ENCODE results near the gene SLCO2B1.
"Not testable (repeated sequence)": the region's sequence is repeated elsewhere in the genome, so short reads cannot be mapped to it uniquely, and the experiment has no call there.

The SLCO2B1 gene, protein sequence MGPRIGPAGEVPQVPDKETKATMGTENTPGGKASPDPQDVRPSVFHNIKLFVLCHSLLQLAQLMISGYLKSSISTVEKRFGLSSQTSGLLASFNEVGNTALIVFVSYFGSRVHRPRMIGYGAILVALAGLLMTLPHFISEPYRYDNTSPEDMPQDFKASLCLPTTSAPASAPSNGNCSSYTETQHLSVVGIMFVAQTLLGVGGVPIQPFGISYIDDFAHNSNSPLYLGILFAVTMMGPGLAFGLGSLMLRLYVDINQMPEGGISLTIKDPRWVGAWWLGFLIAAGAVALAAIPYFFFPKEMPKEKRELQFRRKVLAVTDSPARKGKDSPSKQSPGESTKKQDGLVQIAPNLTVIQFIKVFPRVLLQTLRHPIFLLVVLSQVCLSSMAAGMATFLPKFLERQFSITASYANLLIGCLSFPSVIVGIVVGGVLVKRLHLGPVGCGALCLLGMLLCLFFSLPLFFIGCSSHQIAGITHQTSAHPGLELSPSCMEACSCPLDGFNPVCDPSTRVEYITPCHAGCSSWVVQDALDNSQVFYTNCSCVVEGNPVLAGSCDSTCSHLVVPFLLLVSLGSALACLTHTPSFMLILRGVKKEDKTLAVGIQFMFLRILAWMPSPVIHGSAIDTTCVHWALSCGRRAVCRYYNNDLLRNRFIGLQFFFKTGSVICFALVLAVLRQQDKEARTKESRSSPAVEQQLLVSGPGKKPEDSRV

DNA sequence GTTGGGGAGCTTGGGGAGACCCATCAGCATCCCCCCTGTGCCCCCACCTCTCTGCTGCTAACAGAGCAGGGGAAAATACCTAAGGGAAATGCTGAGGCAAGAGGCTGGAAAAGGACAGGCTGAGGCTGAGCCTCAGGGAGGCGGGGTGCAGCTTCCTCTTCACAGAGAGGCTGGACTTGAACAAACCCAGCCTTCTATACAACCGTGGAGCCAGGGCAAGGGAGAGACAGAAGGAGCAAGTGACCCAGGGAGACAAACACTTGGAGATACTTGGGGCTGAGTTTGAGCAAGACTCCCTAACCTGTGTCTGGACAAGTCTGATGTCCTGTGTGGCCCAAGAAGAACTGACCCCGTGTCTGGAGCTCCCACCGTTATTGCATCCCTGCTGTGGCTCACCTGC is at the start of gene SLCO2B1:
Gene SLCO2B1 (plus strand): TSS at position 229 of the 400 bp plus-strand sequence. CDS start 275 bp downstream, outside the sequence.
- DNase-seq, result no peak

DNA sequence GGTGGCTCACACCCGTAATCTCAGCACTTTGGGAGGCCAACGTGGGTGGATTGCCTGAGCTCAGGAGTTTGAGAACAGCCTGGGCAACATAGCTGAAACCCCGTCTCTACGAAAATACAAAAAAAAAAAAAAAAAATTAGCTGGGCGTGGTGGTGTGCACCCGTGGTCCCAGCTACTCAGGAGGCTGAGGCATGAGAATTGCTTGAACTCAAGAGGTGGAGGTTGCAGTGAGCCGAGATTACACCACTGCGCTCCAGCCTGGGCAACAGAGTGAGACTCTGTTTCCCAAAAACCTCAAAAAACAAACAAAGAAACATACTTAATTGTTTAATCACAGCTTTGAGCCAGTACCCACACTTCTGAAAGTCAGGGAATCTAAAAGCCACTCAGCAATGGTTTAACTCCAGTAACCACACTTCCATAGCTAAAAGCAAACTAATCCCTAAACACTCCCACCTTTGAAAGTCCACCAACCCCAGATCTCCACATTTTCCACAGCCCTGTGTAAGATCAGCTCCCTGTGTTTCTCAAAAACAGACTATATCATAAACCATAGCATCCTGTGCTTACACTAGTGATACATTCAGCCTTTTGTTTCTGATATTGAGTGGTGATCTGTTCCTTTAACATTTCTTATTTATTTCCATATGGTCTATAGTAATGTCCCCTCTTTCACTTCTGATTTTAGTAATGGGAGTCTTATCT is 49.3 kb upstream of the SLCO2B1 start:
- DNase-seq, result no peak

DNA sequence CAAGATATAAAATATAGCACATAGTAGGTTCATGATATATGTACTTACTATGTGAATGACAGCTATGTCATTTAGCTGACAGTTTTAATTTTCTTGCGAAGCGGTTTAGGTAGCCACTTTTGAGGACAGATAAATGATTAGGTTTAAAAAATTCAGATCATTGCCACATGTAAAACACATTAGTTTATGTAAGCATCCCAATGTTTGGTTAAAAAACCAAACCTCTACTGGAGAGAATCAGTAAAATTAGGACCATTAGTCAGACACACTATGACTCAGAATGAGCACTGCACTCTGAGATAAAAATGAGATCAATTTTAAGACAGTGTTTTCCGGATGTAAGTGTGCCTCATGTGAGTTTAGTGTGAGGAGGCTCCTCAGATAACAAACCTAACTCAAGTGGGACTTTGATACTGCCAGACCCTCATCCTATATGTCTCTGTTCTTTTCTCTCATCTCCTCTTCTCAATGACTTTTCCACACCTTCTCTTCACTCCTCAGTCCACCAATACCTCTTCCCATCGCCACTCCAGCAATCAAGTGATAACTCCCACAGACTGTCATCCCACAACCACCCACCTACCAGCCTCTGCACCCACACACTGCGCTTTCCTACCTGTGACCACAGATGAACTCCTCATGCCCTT is 47.4 kb upstream of the SLCO2B1 start:
- no peak for DNase-seq

DNA sequence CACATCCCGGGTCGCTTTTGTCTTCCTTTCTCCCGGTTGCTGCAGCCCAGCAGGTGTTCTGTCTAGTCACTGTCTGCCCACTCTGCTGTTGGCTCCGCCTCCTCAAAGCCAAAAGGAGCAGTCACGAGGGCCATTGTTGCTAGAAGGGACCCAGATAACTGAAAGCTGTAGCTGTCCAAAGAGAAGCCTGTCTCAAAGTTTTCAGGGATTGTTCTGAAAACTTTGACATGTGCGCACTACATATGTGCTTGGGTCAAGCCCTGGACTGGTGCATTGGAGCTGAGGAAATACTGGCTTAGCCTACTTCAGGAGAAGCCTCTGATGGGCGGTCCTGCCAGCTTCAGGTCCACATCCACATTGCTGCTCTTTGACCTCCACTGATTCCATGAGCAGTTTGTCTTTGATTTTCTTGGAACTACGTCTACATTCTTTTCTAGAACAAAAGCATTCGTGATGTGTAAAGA is 45.4 kb upstream of the SLCO2B1 start:
- no peak for DNase-seq

DNA sequence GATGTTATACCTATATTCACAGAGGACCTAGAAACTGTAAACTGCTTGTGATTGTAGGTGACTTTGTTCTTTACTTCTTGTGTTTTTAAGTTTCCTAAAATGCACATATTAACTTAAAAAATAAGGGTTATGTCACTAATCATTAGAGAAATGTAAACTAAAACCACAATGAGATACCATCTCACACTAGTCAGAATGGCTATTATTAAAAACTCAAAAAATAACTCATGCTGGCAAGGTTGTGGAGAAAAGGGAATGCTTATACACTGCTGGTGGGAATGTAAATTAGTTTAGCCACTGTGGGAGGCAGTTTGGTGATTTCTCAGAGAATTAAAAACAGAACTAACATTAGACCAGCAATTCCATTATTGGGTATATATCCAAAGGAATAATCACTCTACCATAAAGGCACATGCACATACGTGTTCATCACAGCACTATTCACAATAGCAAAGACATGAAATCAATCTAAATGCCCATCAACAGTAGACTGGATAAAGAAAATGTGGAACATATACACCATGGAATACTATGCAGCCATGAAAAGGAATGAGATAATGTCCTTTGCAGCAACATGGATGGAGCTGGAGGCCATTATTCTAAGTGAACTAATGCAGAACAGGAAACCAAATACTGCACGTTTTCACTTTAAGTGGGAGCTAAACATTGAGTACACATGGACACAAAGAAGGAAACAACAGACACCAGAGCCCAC is 44.8 kb upstream of the SLCO2B1 start:
- DNase-seq, result not testable (repeated sequence)

DNA sequence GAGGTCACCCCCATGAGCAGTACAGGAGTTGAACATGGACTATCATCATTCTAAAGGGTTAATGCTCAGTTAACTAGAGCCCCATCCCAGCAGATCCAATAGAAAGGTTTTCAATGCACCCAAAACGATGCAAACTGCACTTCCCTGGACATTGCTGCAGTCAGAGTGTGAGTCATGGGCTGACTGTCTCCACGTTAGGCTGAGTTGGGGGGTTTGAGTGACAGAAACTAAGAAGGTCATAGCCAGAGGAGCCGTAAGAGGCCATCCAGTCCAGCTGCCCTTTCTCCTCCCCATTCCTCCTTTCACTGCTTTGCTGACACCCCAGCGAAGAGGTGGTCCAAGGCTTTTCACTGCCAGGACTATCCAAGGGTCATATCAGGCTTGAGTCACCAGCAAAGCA is 43.7 kb upstream of the SLCO2B1 start:
- no peak for DNase-seq

DNA sequence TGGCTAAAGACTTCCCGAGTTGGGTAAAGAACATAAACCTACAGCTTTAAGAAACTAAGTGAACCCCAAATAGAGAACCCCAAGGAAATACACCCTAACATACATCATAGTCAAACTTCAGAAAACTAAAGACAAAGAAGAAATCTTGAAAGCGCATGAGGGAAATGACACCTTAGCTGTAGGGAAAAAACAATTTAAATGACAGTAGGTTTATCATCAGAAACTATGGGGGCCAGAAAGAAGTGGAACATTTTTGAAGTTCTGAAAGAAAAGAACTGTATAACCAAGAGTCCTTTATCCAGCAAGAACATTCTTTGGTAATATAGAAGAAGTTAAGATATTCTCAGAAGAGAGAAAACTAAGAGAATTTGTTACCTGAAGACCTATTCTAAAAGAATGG is 38.7 kb upstream of the SLCO2B1 start:
- no peak for DNase-seq

DNA sequence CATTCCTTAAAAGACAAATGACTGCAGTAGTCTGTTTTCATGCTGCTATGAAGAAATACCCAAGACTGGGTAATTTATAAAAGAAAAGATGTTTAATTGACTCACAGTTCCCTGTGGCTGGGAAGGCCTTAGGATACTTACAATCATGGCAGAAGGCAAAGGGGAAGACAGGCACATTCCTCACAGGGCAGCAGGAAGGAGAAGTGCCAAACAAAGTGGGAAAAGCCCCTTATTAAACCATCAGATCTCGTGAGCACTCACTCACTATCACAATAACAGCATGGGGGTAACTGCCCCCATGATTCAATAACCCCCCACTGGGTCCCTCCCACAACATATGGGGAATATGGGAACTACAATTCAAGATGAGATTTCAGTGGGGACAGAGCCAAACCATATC is 37.9 kb upstream of the SLCO2B1 start:
- no peak for DNase-seq

DNA sequence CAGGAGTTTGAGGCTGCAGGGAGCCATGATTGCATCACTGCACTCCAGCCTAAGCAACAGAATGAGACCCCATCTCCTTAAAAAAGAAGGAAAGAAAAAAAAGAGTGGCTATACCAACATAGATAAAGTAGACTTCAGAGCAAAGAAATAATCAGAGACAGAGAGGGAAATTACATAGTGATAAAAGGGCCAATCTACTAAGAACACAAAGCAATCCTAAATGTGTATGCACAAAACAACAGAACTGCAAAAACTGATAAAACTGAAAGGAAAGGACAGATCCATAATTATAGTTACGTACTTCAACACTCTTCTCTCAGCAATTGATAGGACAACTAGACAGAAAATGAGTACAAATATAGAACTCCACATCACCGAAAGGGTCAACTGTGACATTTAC is 36.4 kb upstream of the SLCO2B1 start:
- DNase-seq, result no peak

DNA sequence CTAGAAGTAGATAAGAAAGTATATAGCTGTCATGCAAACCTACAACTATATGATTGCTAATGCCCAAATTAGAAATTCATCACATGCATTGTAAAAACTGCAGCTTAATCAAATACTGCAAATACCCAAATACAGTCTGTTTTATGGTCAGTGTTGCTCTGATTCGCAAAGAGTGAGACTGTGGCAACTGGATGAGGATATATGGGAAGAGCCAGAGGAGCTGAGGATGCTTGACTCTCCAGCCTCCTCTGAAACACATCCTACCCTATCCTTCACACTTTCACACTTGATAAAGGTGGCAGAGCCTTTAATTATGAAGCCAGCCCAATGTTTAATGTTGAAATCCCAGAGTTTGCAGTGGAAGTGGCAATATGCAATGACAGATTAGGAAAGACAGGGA is 32.3 kb upstream of the SLCO2B1 start:
- no peak for DNase-seq

DNA sequence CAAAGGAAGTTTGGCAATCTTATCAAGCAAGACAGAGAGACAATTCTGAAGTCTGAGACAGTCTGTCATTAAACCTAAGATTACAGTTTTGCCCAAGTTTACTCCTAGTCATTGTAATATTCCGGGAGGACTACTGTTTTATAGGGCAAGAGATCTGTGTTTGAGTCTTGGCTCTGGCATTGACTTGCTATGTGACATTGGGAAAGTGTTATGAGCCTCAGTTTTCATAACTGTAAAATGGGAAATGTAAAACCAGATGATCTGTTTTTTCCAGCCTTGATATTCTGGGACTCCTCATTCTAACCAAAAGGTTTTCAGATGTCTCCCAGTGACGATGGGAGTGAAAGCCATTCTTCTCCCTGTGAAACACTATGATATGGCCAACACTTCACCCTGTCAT is 24.3 kb upstream of the SLCO2B1 start:
- no peak for DNase-seq

DNA sequence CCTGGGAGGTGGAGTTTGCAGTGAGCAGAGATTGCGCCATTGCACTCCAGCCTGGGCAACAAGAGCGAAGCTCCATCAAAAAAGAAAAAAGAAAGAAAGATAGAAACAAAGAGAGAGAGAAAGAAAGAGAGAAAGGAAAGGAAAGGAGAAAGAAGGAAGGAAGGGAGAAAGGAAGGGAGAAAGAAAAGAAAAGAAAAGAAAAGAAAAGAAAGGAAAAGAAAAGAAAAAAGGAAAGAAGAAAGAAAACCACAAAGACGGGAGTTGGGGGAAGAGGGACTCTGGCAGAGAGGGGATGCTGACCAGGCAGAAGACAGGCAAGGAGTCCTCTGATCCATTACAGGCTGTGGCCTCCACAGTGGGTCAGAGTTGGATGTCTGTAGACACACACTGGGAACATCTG is 18.8 kb upstream of the SLCO2B1 start:
- no peak for DNase-seq

DNA sequence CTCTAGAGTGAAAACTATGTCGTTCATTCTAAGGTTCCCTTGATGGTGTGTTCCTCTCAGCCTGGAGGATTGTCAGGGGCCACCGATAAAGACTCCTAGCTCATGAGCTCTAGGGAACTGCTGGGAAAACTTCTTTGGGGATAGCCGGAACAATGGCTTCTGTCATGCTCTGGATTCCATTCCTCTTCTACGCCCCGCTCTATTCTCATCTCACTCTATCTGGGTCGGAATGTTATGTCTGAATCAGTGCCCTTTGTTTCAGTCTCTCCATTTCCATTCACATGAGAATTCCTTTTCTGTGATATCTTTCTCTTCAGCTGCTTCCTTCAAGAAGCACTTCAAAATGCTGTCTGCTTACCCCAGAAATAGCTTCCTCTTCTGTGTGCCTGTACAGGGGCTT is 16.9 kb upstream of the SLCO2B1 start:
- no peak for DNase-seq

DNA sequence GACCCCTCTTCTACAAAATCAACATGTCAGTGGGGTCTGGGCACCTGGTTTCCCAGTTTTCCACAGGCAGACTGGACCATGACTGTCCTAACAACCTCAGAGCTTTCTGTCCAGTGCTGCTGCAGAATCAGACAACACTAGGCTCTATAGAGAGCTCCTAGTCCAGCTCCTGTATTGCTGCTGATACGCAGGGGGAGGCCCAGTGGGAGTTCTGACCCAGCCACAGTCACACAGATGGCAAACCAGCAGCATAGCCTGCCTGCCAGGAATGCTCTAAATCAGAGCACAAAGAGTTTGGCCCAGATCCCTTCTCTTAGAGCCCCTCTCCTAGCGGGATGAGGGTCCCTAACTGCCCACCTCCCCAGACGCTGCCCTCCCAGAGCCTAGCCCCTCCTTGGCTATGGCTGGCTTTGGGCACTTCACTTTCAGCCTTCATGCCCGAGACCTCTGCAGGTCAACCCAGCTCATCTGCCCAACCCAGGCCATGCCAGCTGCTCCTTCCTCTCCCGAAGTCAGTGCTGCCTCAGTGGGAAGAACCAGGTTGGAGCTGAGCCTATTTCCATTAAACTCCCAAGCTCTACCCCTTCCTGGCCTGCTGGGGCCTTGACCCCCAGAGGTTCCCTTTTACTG is 15.8 kb upstream of the SLCO2B1 start:
- DNase-seq, result no peak

DNA sequence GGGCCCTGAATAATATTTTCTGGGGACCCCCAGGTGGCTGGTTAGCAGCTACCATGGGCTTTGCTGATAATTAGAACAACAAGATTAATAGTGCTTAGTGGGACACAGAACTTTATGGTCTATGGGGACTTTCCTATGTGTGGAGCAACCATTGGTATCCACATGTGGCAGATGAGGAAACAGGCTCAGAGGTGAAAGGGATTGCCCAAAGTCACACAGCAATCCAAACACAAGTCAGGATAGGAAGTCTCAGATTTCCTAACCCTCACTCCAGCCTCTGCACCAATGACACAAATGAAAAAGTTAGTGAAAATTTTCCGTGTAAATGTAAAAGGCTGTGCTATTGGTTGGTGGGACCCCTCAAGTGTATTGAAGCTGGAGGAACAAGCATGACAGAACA is 15.3 kb upstream of the SLCO2B1 start:
- DNase-seq, result no peak

DNA sequence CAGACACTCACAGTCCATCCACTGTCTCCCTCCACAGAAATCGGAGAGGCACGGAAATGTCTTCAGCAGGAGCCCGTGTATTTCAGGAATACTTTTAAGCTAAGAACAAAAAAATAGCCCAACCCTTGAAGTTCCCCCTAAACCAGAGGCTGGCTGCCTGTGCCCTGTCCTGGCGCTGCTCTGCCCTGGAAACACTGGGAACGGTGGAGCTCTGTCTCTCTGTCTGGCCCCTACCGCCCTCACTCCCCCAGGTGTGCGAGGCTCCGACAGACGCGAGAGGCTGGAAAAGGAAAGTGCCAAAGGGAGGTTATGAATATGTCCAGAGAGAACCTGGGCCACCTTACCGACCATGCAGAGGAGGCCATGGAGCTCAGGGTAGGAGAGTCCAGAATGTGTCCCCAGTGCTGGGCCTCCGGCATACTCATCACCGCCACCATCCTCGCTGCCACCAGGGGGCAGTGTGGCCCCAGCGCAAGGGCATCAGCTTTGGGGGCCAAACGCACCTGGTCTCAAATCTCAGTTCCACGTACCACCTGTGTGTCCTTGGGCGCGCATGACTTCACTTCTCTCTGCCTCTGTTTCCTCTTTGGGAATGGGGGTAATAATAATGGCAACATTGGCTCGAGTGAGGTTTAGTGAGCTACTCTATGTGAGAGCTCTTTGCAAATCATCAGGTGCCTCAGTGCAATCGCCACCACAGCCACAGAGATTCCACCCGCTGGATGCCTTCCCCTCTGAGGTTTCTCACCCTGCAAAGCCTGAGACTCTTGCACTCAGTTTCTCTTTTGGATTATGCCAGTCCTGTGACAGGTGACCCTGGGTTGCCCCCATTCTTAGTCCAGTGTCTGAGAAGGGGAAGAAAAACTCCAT is 10.4 kb upstream of the SLCO2B1 start:
- peak; percentile 88 for DNase-seq

DNA sequence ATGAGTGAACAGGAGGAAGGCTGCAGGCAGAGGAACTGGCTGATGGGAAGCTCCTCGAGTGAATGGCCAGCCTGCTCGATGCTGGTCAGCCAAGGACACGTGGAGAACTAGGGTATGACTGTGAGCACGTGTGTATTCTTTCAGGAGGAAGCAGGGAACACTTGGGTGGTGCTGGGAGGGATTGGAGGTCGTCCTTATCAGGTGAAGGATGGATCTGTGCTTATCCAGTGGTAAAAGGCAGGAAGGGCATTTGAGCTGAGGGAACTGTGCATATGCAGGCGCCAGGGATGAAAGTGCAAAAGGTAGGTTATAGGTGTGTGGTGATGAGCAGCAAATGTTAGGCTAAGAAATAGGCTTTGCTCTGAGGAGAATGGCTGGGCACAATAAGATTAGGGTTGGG is 9.7 kb upstream of the SLCO2B1 start:
- no peak for DNase-seq

DNA sequence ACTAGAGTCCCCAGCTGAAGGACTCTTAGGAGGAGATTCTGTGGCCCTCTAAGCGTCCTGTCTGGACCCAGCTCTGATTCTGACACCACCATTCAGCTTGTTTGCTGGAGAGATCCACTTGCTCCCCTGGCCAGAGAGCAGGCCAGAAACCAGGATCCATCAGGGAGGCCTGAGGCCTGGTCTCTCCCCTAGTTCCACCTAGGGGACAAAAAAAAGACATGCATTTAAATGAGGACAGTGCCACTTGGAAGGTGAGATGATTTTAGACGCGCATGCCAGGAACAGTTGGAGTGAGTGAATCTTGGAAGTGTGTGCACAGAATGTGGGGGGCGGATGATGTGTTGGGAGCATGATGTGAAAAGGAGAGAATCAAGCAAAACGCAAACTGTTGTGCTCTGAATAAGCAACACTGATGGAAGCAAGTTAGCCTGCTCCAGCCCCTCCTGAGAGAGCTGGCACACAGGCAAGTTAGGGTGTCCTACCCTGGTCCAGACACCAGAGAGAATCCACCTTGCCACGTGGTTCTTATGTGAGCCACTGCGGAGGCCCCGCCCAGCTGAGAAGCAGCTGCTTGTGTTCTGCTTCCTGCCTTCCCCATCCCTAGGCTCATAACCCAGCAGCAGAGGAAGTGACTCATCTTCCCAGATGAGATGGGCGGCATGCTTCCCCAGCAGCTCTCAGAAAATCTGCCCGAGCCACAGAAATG is 8.0 kb upstream of the SLCO2B1 start:
- peak; percentile 89 for DNase-seq

DNA sequence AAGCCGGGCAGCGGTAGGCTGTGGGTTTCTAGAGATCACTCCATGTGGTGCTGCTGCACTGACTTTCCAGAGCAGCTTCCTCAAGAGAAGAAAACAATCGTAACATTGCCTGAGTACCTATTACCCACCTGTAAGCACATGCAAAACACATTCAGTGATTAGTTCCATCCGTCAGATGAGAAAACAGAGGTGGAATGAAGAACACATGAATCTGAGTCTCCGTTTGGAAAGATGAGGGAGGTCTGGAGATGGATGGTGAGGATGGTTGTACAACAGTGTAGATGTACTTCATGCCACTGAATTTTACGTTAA is 7.5 kb upstream of the SLCO2B1 start:
- no peak for DNase-seq

DNA sequence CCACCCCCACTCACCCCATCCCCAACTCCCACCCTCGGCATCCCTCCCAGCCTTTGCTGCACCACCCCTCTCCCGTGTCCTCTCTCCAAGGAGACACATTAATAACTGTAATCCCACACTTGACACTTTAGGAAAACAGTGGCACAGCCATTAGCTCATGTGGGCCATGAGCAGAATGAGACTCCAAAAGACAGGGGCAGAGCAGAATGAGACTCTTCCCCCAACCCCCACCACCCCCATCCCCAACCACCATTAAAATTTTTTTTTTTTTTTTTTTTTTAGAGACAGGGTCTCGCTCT is 6.2 kb upstream of the SLCO2B1 start:
- DNase-seq, result no peak

Measured in CD4-positive, alpha-beta T cell treated with Interleukin-17A for 4 hours (primary cell).